Peyer's patch (tissue), 4 donors: ENCODE results near the gene ONECUT3.

Experiments
- POLR2A ChIP-seq, 2 donors: fragments of 450-650 bp; IDR thresholded peaks; one replicate each; pipeline ENCODE4 v1.5.1; 2017; ENCODE audit warnings: antibody characterized with exemption in 2 of 2, mild to moderate bottlenecking in 2 of 2, moderate library complexity in 2 of 2
- TF ChIP-seq, protein P1 (sequence below), 6 experiments: fragments of 450-650 bp in 4 of 6; fragments of 200-600 bp in 2 of 6; sonication (generic) in 1 of 6; IDR thresholded peaks; one replicate each; pipeline ENCODE4 v1.5.1; 2017 to 2019; ENCODE audit warnings: antibody characterized with exemption in 6 of 6, mild to moderate bottlenecking in 3 of 6, moderate library complexity in 1 of 6

DNA sequence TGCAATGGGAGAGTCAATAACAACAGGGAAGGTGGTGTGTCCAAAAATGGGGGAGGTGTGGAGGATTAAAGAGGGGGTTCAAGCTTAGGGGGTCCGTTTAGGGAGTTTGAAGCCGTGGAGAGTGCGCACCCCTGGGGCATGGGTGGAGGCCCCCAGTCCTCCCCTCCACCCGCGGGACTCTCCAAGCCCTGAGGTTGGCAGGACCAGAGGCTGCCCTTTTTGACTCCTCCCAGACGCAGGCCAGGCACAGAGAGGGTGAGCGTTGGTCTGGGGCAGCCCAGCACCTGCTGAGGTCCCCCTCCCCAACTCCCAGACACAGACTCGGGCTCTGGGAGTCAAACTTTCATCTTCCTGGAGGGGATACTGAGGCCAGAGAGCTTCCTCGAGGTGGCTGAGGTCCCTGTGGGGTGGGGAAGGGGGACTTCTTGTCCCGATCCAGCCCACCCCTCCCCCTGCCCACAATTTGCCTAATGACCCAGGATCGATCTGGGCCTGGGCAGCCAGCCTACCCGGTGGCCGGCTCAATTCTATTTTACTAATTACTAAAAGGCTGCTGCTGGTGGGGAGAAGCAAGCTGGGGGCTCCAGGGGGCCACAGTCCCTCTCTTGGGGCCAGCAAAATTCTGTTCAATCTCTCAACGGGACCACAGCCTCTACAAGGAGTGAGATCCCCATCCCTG lies 2.8 kb upstream of the ONECUT3 start:
- TF ChIP-seq, protein P1, sequence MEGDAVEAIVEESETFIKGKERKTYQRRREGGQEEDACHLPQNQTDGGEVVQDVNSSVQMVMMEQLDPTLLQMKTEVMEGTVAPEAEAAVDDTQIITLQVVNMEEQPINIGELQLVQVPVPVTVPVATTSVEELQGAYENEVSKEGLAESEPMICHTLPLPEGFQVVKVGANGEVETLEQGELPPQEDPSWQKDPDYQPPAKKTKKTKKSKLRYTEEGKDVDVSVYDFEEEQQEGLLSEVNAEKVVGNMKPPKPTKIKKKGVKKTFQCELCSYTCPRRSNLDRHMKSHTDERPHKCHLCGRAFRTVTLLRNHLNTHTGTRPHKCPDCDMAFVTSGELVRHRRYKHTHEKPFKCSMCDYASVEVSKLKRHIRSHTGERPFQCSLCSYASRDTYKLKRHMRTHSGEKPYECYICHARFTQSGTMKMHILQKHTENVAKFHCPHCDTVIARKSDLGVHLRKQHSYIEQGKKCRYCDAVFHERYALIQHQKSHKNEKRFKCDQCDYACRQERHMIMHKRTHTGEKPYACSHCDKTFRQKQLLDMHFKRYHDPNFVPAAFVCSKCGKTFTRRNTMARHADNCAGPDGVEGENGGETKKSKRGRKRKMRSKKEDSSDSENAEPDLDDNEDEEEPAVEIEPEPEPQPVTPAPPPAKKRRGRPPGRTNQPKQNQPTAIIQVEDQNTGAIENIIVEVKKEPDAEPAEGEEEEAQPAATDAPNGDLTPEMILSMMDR (IDR thresholded peaks at IDR 0.05): no peak
- no peak for TF ChIP-seq POLR2A (IDR thresholded peaks at IDR 0.05)
